Type B pancreatic cell (in vitro differentiated cells): ENCODE results near the gene PI3. TPM values are rescaled to one million over a fixed set of nuclear protein-coding genes. Genes with fewer than 3 reads are reported as not detected.
"Not testable (repeated sequence)": the region's sequence is repeated elsewhere in the genome, so short reads cannot be mapped to it uniquely, and the experiment has no call there.

Experiments used
- DNase-seq: peaks from one replicate; pipeline ENCODE4 v3.0.0; 2021; ENCODE audit warnings: mixed read lengths; ENCODE audit not compliant: unreplicated experiment; ENCODE audit errors: extremely low spot score
- H3K27ac Mint-ChIP-seq: 2 replicates; pipeline ENCODE4 v1.8.0; 2021; ENCODE audit warnings: mild to moderate bottlenecking, mixed read lengths
- H3K27me3 Mint-ChIP-seq: 2 replicates; pipeline ENCODE4 v1.8.0; 2021; ENCODE audit warnings: mixed read lengths
- H3K36me3 Mint-ChIP-seq: 2 replicates; pipeline ENCODE4 v1.8.0; 2021; ENCODE audit warnings: mixed read lengths
- H3K4me1 Mint-ChIP-seq: one replicate; pipeline ENCODE4 v1.8.0; 2021; ENCODE audit warnings: mixed read lengths; ENCODE audit not compliant: unreplicated experiment
- H3K4me3 Mint-ChIP-seq: 2 replicates; pipeline ENCODE4 v1.8.0; 2021; ENCODE audit warnings: mild to moderate bottlenecking, mixed read lengths
- H3K9me3 Mint-ChIP-seq: 2 replicates; pipeline ENCODE4 v1.8.0; 2021; ENCODE audit warnings: mixed read lengths
- CTCF ChIP-seq: fragments of 200-600 bp; sonication (generic); conservative IDR thresholded peaks from 2 replicates; pipeline ENCODE4 v1.5.0; 2021; ENCODE audit warnings: antibody characterized with exemption, mild to moderate bottlenecking
- long read RNA-seq: library from polyadenylated mRNA; unstranded; transcript quantifications from one replicate; pipeline ENCODE4 v2.0.0, GENCODE V29; 2020
- total RNA-seq: library from RNA; stranded (reverse); gene quantifications from 2 replicates; pipeline ENCODE4 v1.2.1, GENCODE V29; 2021; ENCODE audit warnings: low replicate concordance

The PI3 gene
- 3.7 and 6.9 TPM in 2 replicates for total RNA-seq
- long read RNA-seq, partial matches to known transcripts = 0 of 1 reads
- long read RNA-seq, other reads (novel, unspliced or antisense) = 0 of 1 reads

- no peaks in the 10 kb centered on the region for H3K9me3 Mint-ChIP-seq
- TF ChIP-seq CTCF = no peak
- no peaks in the 10 kb centered on the region for H3K36me3 Mint-ChIP-seq
- no peak for DNase-seq
- no peak within 1 kb of the TSS for H3K27ac Mint-ChIP-seq
- peaks cover 15% of the 10 kb centered on the region for H3K27me3 Mint-ChIP-seq
- peaks cover 7% of the 10 kb centered on the region for H3K4me1 Mint-ChIP-seq
- H3K4me3 Mint-ChIP-seq = no peak within 1 kb of the TSS
Observed at GRCh38 chr20:45174434-45175364, at the start of gene PI3. Gene PI3, plus strand, starts transcription at chr20:45174902. Its CDS starts 21 bp downstream, at chr20:45174923.

GRCh38 chr20:45128099-45128498 lies 46.6 kb upstream of the PI3 start:
- Mint-ChIP-seq H3K27me3 (peaks cover 39% of the 10 kb centered on the region), H3K36me3 (no peaks in the 10 kb centered on the region)

GRCh38 chr20:45136911-45137310 lies 37.8 kb upstream of the PI3 start:
- no peak for TF ChIP-seq CTCF
- Mint-ChIP-seq H3K4me3 (no peak overlapping the region), H3K4me1 (no peaks in the 10 kb centered on the region), H3K27ac (no peak overlapping the region), H3K27me3 (peaks cover 9% of the 10 kb centered on the region), H3K9me3 (no peaks in the 10 kb centered on the region), H3K36me3 (no peaks in the 10 kb centered on the region)
- no peak for DNase-seq

More at GRCh38 chr20:45128099-45128498, 46.6 kb upstream of the PI3 start:
- DNase-seq = no peak
- peak overlapping the region; percentile 42 for H3K27ac Mint-ChIP-seq
- TF ChIP-seq CTCF = no peak
- H3K9me3 Mint-ChIP-seq = no peaks in the 10 kb centered on the region
- no peak overlapping the region for H3K4me3 Mint-ChIP-seq
- H3K4me1 Mint-ChIP-seq = no peaks in the 10 kb centered on the region

GRCh38 chr20:45138561-45139300 lies 36.0 kb upstream of the PI3 start:
- TF ChIP-seq CTCF = peak; percentile 78
- no peaks in the 10 kb centered on the region for H3K4me1 Mint-ChIP-seq
- H3K4me3 Mint-ChIP-seq = no peak overlapping the region
- H3K27ac Mint-ChIP-seq = no peak overlapping the region
- H3K9me3 Mint-ChIP-seq = no peaks in the 10 kb centered on the region
- H3K36me3 Mint-ChIP-seq = no peaks in the 10 kb centered on the region
- peaks cover 9% of the 10 kb centered on the region for H3K27me3 Mint-ChIP-seq
- DNase-seq = no peak

GRCh38 chr20:45139733-45140375 lies 34.8 kb upstream of the PI3 start:
- H3K27ac Mint-ChIP-seq, H3K4me1 Mint-ChIP-seq, H3K36me3 Mint-ChIP-seq, H3K9me3 Mint-ChIP-seq, DNase-seq, H3K4me3 Mint-ChIP-seq: not testable (repeated sequence)
- H3K27me3 Mint-ChIP-seq = peaks cover 15% of the 10 kb centered on the region
